LNCaP clone FGC (cell line): Measurements from ENCODE around the gene APOBEC3H.

Experiments
- DNase-seq: peaks from one replicate; pipeline ENCODE4 v3.0.0-alpha.2; 2011; ENCODE audit warnings: low read depth
- H3K4me3 ChIP-seq: 2 replicates; pipeline ENCODE4 v1.5.1; 2011; ENCODE audit warnings: mild to moderate bottlenecking, low read depth, low read length, control low read depth
- CTCF ChIP-seq: IDR thresholded peaks from 2 replicates; pipeline ENCODE4 v1.5.1; 2012; ENCODE audit warnings: mild to moderate bottlenecking; ENCODE audit not compliant: control insufficient read depth, insufficient read depth; ENCODE audit errors: extremely low read depth

The APOBEC3H gene

DNA sequence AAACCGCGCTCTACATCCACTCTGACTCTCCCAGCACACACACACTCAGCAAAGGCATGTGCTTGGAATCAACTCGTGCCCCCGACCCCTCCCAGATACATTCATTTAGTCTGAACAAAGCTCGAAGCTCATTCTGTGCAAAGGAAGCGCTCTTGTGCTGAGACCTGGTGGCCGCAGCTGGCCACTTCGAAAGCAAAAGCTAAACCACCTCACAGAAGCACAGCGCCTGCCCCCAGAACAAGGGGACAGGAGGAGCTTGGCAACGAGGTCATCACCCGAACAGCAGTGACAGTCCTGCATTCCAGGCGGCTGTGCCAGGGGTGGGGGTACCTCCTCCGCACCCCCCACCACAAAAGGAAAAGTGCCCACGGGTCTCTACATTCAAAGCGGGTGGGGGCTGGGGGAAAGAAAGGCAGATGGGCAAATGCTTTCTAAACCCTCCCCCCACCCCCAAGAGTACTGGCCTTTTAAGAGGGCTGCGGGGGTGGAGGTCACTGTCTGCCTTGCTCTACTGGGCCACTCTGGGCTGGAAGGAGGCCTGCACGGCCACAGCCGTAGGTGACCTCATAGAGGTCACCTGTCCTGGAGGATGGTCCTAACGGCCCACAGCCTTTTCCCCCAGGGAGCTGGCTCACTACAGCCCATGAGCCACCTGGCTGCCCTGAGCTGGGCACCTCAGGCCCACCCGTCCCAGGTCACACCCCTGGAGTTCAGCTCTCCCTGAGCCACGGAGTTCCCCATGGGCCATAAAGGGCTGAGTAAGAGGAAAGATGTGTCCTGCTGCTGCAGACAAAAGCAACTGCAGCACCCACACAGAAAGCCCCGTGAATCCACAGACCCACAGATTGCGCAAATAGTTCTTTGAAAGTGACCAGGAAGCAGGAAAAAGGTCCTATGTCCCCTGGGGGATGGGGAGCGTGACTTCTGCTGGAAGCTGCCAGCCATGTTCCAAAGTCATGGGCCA is 34.1 kb downstream of the APOBEC3H start:
- no peak for DNase-seq
- no peak for TF ChIP-seq CTCF
- H3K4me3 ChIP-seq, result no peak overlapping the region

DNA sequence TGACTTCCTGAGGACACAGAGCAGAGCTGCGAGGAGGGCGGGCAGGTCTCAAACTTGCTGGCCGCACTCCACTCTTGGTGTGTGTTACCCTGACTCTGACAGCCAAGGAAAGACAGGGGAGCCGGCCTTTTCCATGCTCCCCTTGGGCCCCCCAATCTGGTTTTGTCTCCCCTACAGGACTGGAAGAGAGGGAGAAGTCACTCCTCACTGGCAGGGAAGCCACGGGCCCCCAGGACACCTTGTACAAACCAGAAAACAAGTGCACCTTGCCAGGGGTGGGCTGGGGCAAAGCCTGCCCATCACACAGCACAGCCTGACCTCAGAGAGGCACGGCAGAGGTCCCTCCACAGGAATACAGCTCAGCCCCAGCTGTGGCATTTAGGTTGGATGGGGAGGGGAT is 35.2 kb downstream of the APOBEC3H start:
- DNase-seq, result no peak
- no peak for TF ChIP-seq CTCF
- H3K4me3 ChIP-seq, result no peak overlapping the region

GRCh38 chr22:39132871-39133524 is 36.0 kb downstream of the APOBEC3H start:
- DNase-seq, result no peak
- TF ChIP-seq CTCF, result no peak
- no peak overlapping the region for H3K4me3 ChIP-seq

DNA sequence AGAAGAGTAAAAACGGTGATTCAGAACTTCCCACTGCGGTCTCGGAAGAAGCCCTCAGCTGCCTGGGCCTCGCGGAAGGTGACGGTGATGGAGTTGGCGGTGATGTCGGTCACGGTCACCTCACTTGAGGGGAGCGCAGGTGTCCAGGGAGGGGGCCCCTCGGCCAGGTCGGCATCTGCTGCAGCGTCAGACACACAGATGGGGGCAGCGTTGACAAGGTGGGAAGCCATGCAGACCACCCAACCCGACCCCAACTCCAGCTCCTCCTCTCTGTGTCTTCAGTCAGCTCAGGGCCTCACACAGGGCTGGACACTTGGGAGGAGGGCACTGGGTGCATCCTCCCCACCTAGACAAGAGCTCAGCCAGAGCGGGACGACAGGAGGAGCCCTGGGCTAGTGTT is 36.8 kb downstream of the APOBEC3H start:
- no peak for DNase-seq
- no peak overlapping the region for H3K4me3 ChIP-seq
- TF ChIP-seq CTCF, result no peak

- DNase-seq, result no peak
- TF ChIP-seq CTCF, result no peak
- no peak overlapping the region for H3K4me3 ChIP-seq
Measured at GRCh38 chr22:39134366-39135091, 37.5 kb downstream of the APOBEC3H start.

DNA sequence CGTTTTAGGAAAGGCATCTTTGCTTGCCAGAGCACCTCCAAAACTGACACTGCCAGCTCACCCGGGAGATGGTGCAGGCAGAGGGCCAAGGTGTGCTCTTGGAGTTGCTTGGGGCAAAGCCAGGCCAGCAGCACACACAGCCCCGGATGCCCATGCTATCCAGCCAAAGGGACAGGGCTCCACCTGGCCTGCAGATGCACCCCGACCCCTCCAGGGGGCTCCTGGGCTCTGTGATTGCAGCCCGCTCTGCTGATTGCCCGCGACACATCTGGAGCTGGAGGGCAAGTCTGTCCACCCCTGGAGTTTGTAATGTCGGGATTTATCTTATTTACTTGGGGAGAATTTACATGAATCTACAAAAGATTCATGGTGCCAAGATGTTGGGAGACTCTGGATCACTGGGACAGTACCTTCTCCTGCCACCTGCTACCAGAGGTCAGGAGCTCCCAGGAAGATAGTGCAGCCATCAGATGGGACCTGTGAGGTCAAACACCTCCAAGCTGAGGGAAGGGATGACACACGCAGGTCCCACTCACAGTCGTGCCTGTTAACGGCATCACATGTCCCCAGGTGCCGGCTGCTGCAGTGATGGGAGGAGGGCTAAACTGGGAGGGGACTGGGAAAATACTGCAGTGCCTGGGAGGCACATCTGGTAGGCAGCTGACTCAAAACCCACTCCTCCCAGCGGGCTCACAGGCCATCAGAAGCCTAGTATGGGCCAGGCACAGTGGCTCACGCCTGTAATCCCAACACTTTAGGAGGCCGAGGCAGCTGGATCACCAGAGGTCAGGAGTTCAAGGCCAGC is 38.2 kb downstream of the APOBEC3H start:
- peak; percentile 56 for DNase-seq
- TF ChIP-seq CTCF, result peak; percentile 63
- no peak overlapping the region for H3K4me3 ChIP-seq
